GM12873 (cell line): ENCODE measurements around the gene MAML2.

Source experiments
- CTCF ChIP-seq: IDR thresholded peaks from 2 replicates; pipeline ENCODE4 v1.5.1; 2012; ENCODE audit warnings: low read depth, mild to moderate bottlenecking, moderate library complexity, low read length, control low read depth; ENCODE audit not compliant: insufficient read depth; ENCODE audit errors: missing control alignments

The MAML2 gene

GRCh38 chr11:96257972-96258934, 84.7 kb downstream of the MAML2 start:
- TF ChIP-seq CTCF: no peak

- TF ChIP-seq CTCF: no peak
These were observed 86.0 kb downstream of the MAML2 start for GRCh38 chr11:96257036-96257435.

- no peak for TF ChIP-seq CTCF
These were observed 86.6 kb downstream of the MAML2 start for GRCh38 chr11:96256215-96257011.

GRCh38 chr11:96254854-96255253, 88.1 kb downstream of the MAML2 start:
- TF ChIP-seq CTCF: no peak

- TF ChIP-seq CTCF: no peak
These were observed 88.9 kb downstream of the MAML2 start for GRCh38 chr11:96254087-96254486.

GRCh38 chr11:96246718-96247552, 96.1 kb downstream of the MAML2 start:
- TF ChIP-seq CTCF: no peak
